Gastrocnemius medialis (tissue), 4 donors: ENCODE data around the gene MECP2.
A peak's percentile ranks its signal among the peaks of the same experiment; 100 is the strongest.

Experiments
- POLR2A ChIP-seq, 2 donors: fragments of 450-650 bp; IDR thresholded peaks; one replicate each; pipeline ENCODE4 v1.6.1; 2017; ENCODE audit warnings: antibody characterized with exemption in 2 of 2, mild to moderate bottlenecking in 2 of 2, moderate library complexity in 2 of 2
- TF ChIP-seq, protein P1 (sequence below), 5 experiments: fragments of 450-650 bp in 3 of 5; fragments of 200-600 bp in 2 of 5; sonication (generic) in 2 of 5; IDR thresholded peaks in 4 of 5; conservative IDR thresholded peaks in 1 of 5; 1 replicate in 4 of 5; 2 replicates in 1 of 5; pipeline ENCODE4 v1.5.1; 2016 to 2019; ENCODE audit warnings: antibody characterized with exemption in 5 of 5, mild to moderate bottlenecking in 3 of 5, moderate library complexity in 3 of 5

DNA sequence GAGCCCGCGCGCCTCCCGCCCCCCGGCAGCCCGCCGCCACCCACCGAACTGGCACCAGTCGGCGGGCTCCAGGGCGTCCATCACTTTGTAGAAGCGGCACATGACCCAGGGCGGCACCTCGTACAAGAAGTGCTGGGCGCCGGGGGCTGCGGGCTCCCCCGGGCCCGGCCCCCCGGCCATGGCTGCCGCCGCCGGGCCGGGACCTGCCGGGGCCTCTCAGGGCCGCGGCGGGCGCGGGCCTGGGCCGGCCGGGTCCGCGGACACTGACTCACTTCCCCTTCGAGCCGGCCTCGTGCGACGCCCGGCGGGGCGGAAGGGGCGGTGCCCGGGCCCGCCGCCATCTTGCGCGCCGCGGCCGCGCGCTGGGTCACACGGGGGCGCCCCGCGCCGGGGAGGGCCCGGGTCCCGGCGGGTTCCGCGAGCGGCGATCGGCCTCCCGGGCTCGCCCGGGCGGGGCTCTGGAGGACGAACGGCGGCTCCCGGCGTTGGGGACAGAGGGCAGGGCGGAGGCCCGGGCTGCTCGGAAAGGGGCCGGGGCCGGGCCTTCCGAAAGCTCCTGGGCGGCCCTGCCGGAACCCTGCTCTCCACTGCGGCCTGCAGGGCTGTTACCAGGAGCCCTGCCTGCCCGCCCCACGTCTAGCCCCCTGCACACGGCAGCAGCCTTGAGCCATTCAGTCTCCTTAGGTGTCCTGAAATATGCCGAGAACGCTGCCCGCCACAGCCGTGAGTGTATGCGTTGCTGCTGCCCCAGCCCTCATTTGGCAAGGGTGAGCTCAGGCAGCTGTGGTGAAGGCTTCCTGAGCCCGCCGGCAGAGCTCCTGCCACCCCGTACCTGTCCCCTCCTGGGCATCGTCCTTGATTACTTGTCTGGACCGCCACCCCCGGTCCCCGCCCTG is 77.6 kb downstream of the MECP2 start, which contains the start of gene IRAK1:
- TF ChIP-seq, protein P1, sequence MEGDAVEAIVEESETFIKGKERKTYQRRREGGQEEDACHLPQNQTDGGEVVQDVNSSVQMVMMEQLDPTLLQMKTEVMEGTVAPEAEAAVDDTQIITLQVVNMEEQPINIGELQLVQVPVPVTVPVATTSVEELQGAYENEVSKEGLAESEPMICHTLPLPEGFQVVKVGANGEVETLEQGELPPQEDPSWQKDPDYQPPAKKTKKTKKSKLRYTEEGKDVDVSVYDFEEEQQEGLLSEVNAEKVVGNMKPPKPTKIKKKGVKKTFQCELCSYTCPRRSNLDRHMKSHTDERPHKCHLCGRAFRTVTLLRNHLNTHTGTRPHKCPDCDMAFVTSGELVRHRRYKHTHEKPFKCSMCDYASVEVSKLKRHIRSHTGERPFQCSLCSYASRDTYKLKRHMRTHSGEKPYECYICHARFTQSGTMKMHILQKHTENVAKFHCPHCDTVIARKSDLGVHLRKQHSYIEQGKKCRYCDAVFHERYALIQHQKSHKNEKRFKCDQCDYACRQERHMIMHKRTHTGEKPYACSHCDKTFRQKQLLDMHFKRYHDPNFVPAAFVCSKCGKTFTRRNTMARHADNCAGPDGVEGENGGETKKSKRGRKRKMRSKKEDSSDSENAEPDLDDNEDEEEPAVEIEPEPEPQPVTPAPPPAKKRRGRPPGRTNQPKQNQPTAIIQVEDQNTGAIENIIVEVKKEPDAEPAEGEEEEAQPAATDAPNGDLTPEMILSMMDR (IDR thresholded peaks at IDR 0.05 in 4 of 5, conservative IDR thresholded peaks at IDR 0.05 in 1 of 5): no peak
- peak; percentile 68 to 88 for TF ChIP-seq POLR2A (IDR thresholded peaks at IDR 0.05)
